ENCODE data around the gene KAZN. TPM values are rescaled to one million over a fixed set of nuclear protein-coding genes. Genes with fewer than 3 reads are reported as not detected.
A peak's percentile ranks its signal among the peaks of the same experiment; 100 is the strongest.

Gene KAZN
- total and polyA plus RNA-seq, 2 of the 8 experiments (the other 6 are each of a cell fraction or from before 2014, with no cell fraction given) = 3.7 to 11.8 TPM

DNA sequence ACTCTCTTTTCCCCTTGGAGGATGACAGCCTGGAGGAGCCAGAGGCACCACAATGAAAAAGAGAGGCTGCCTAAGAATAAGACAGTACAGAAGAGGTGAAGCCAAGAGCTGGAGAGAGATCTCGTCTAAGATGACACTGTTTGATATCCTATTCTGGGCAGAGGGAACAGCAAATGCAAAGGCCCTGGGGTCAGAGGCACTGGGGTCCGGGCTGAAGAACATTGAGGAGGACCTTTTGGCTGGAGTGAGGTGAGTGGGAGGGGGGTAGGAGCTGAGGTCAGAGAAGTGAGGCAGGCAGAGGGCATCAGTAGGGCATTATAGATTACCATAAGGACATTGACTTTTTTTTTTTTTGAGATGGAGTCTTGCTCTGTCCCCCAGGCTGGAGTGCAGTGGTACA is 535.8 kb downstream of the KAZN start:
- Histone ChIP-seq H4K20me1 (replicated peaks in 1 of 2; ENCODE audit: control insufficient read depth in 1 of 2, insufficient read depth in 2 of 2, low read length in 2 of 2) (no peaks in the 10 kb centered on the region), H2AK5ac (ENCODE audit: low read depth, low read length) (no peak overlapping the region), H2BK5ac (ENCODE audit: low read depth, low read length) (no peak overlapping the region), H4K8ac (ENCODE audit: extremely low read depth, insufficient read depth, low read length) (no peak overlapping the region; the same call in 1 of the 2 replicates), H3K56ac (replicated peaks; ENCODE audit: insufficient read length, low read depth, low read length) (no peak overlapping the region), H3K4me2 (ENCODE audit: insufficient read depth in 1 of 2, low read depth in 2 of 2, low read length in 2 of 2) (no peak overlapping the region), H2BK12ac (ENCODE audit: low read depth, low read length) (no peak overlapping the region), H3K27ac (ENCODE audit: low read depth, low read length) (no peak overlapping the region), H3K18ac (ENCODE audit: extremely low read depth, low read length) (no peak overlapping the region), H3K9ac (replicated peaks in 1 of 4; ENCODE audit: extremely low read depth in 1 of 4, low read depth in 3 of 4, low read length in 3 of 4) (no peak overlapping the region), H4K91ac (replicated peaks; ENCODE audit: insufficient read length, low read length) (no peak overlapping the region), H3K36me3 (ENCODE audit: control insufficient read depth in 2 of 4, insufficient read depth in 4 of 4, low read length in 3 of 4) (no peaks in the 10 kb centered on the region), H4K5ac (ENCODE audit: insufficient read length, low read depth, low read length) (no peak overlapping the region), H2BK120ac (replicated peaks; ENCODE audit: low read depth, low read length) (no peak overlapping the region), H2BK15ac (ENCODE audit: low read length) (0 out of 2 replicates have a peak overlapping the region, but pooled peaks have one; percentile 29), H3K23ac (ENCODE audit: insufficient read length) (no peak overlapping the region), H3K79me2 (ENCODE audit: control insufficient read depth in 1 of 2, insufficient read depth in 2 of 2, low read length in 2 of 2) (no peaks in the 10 kb centered on the region), H3K4ac (replicated peaks; ENCODE audit: insufficient read length, low read depth, low read length) (no peak overlapping the region), H3K4me3 (ENCODE audit: extremely low read depth in 1 of 4, insufficient read depth in 2 of 4, low read depth in 3 of 4, low read length in 4 of 4) (no peak overlapping the region), H2BK20ac (ENCODE audit: low read length) (no peak overlapping the region), H3K4me1 (replicated peaks in 1 of 4; ENCODE audit: control insufficient read depth in 3 of 4, insufficient read depth in 4 of 4, low read length in 3 of 4) (peaks cover 0 to 3% (median 0%) of the 10 kb centered on the region in 4 experiments; a peak in 2 of 7 replicates), H3K27me3 (replicated peaks in 1 of 4; ENCODE audit: control insufficient read depth in 3 of 4, extremely low read depth in 1 of 4, insufficient read depth in 3 of 4, low read length in 3 of 4) (peaks cover 0 to 2% (median 0%) of the 10 kb centered on the region in 4 experiments; a peak in 1 of 7 replicates), H2AFZ (ENCODE audit: low read length) (no peak overlapping the region), H3K9me3 (ENCODE audit: insufficient read depth in 2 of 2, low read depth in 1 of 2, low read length in 1 of 2) (no peaks in the 10 kb centered on the region), H3K79me1 (ENCODE audit: low read depth, low read length) (no peaks in the 10 kb centered on the region), H3K23me2 (ENCODE audit: low read depth, low read length) (no peaks in the 10 kb centered on the region), H3K14ac (ENCODE audit: insufficient read length) (no peak overlapping the region)
- WGBS, 2 experiments (ENCODE audit: extremely low coverage in 1 of 2, insufficient coverage in 1 of 2, insufficient read length in 1 of 2, insufficient replicate concordance in 2 of 2, low coverage in 1 of 2, low lambda C conversion rate in 2 of 2, missing lambda C conversion rate in 1 of 2) = 84% methylated on average over 2 of the region's 2 CpGs; no CpG with 5 or more reads in 1 of the 2 experiments
- TF ChIP-seq KDM5A (IDR thresholded peaks at IDR 0.05; ENCODE audit: low read length) (no peak), NRF1 (IDR thresholded peaks at IDR 0.05; ENCODE audit: low read depth, low read length) (no peak)
- no peak for FAIRE-seq
- no peak for DNase-seq (ENCODE audit: low read depth in 1 of 2, low spot score in 2 of 2)
- CTCF ChIA-PET (ENCODE audit: partially characterized antibody) = interaction anchor here (0.7 to 2.1 kb wide), 8 partner anchors 18 to 190 kb away, joined by 3 to 6 read pairs (median 3); no protein-coding TSS in a partner anchor
- POLR2A ChIA-PET (ENCODE audit: partially characterized antibody) = no interaction called here
